Endothelial cell of umbilical vein (primary cell): ENCODE data around the gene PCGF5. TPM values are rescaled to one million over a fixed set of nuclear protein-coding genes. Genes with fewer than 3 reads are reported as not detected.

Experiments used
- BruUV-seq: library from RNA; stranded (reverse); fragments of 400-500 nt; replicated peaks from 2 replicates; lab custom pipeline; 2021; lab: Mats Ljungman, UMichigan
- CTCF ChIA-PET: fragments of 300-600, 350-600 bp; sonication (Branson Sonifier 250); formaldehyde crosslinking; loops from one replicate; lab custom pipeline; 2021; ENCODE audit warnings: antibody characterized with exemption, inconsistent platforms; lab: Charles Lee
- POLR2A ChIA-PET: fragments of 300-600, 350-600 bp; sonication (Branson Sonifier 250); formaldehyde crosslinking; loops from one replicate; lab custom pipeline; 2021; ENCODE audit warnings: antibody characterized with exemption, inconsistent platforms; lab: Charles Lee
- DNase-seq: peaks from one replicate; pipeline ENCODE4 v3.0.0-alpha.2; 2011; ENCODE audit warnings: low read depth, low spot score
- FAIRE-seq: peaks from 2 replicates; lab custom pipeline; 2011; peaks lifted over from hg19 to GRCh38; lab: Jason Lieb, UNC
- H2AFZ ChIP-seq: 2 replicates; pipeline ENCODE4 v1.6.0; 2012; ENCODE audit warnings: low read depth, low read length, control low read depth, inconsistent platforms
- H3K27ac ChIP-seq: 2 replicates; pipeline ENCODE4 v1.5.1; 2011; ENCODE audit warnings: low read depth, mild to moderate bottlenecking, control low read depth, low read length, moderate library complexity; ENCODE audit not compliant: insufficient read depth
- H3K27me3 ChIP-seq, 2 experiments: 2 replicates each; pipeline versions ENCODE4 v1.6.0 to v1.6.1; 2011; ENCODE audit warnings: low read length in 2 of 2, mixed read lengths in 1 of 2; ENCODE audit not compliant: control insufficient read depth in 2 of 2, insufficient read depth in 2 of 2
- H3K36me3 ChIP-seq, 2 experiments: 2 replicates in 1 of 2; 3 replicates in 1 of 2; pipeline ENCODE4 v1.5.1; 2011; ENCODE audit warnings: low read length in 2 of 2, mild to moderate bottlenecking in 1 of 2, moderate library complexity in 1 of 2; ENCODE audit not compliant: control insufficient read depth in 2 of 2, insufficient read depth in 2 of 2; ENCODE audit errors: extremely low read depth in 1 of 2
- H3K4me1 ChIP-seq: 3 replicates; pipeline ENCODE4 v1.5.1; 2011; ENCODE audit warnings: mild to moderate bottlenecking, low read length; ENCODE audit not compliant: control insufficient read depth, insufficient read depth; ENCODE audit errors: extremely low read depth
- H3K4me2 ChIP-seq: 2 replicates; pipeline ENCODE4 v1.6.1; 2011; ENCODE audit warnings: low read length, control low read depth, mixed read lengths; ENCODE audit not compliant: insufficient read depth
- H3K4me3 ChIP-seq, 3 experiments: fragments of 200-600 bp in 1 of 3; sonication (generic), shearing (Covaris generic) in 1 of 3; replicated peaks in 1 of 3; 2 replicates each; pipeline ENCODE4 v1.5.1; 2011 to 2016; ENCODE audit warnings: control low read depth in 3 of 3, low read length in 3 of 3, mild to moderate bottlenecking in 2 of 3, inconsistent platforms in 1 of 3, low read depth in 1 of 3, moderate library complexity in 1 of 3; ENCODE audit not compliant: insufficient read depth in 1 of 3
- H3K79me2 ChIP-seq: 2 replicates; pipeline ENCODE4 v1.6.0; 2012; ENCODE audit warnings: low read length, inconsistent platforms; ENCODE audit not compliant: control insufficient read depth, insufficient read depth
- H3K9ac ChIP-seq: replicated peaks from 2 replicates; pipeline ENCODE3; 2011; ENCODE audit warnings: low read length, control low read depth; ENCODE audit not compliant: insufficient read depth; ENCODE audit errors: extremely low read depth
- H3K9me1 ChIP-seq: replicated peaks from 3 replicates; pipeline ENCODE4 v1.6.0; 2011; ENCODE audit warnings: mild to moderate bottlenecking, low read length; ENCODE audit not compliant: control insufficient read depth, insufficient read depth; ENCODE audit errors: extremely low read depth
- H3K9me3 ChIP-seq: replicated peaks from 2 replicates; pipeline ENCODE4 v1.5.1; 2012; ENCODE audit warnings: low read length, inconsistent platforms; ENCODE audit not compliant: control insufficient read depth, insufficient read depth
- H4K20me1 ChIP-seq: replicated peaks from 2 replicates; pipeline ENCODE3; 2011; ENCODE audit warnings: mild to moderate bottlenecking, low read length; ENCODE audit not compliant: control insufficient read depth, insufficient read depth; ENCODE audit errors: extremely low read depth
- CTCF ChIP-seq, 2 donors: IDR thresholded peaks; 1 replicate in 1 of 2; 2 replicates in 1 of 2; pipeline ENCODE4 v1.5.1; 2011; ENCODE audit warnings: low read length in 2 of 2, mild to moderate bottlenecking in 2 of 2, moderate library complexity in 2 of 2, control low read depth in 1 of 2, inconsistent platforms in 1 of 2, low read depth in 1 of 2; ENCODE audit not compliant: insufficient read depth in 1 of 2; ENCODE audit errors: extremely low read depth in 1 of 2
- EZH2 ChIP-seq: IDR thresholded peaks from 2 replicates; pipeline ENCODE4 v1.6.1; 2012; ENCODE audit warnings: borderline replicate concordance, low read depth, mild to moderate bottlenecking, moderate library complexity, low read length, inconsistent platforms; ENCODE audit not compliant: severe bottlenecking
- FOS ChIP-seq: IDR thresholded peaks from 2 replicates; pipeline ENCODE4 v1.6.1; 2011; ENCODE audit warnings: mild to moderate bottlenecking, low read length, moderate library complexity, borderline replicate concordance; ENCODE audit not compliant: insufficient read depth
- GATA2 ChIP-seq: IDR thresholded peaks from 2 replicates; pipeline ENCODE4 v1.7.0; 2011; ENCODE audit warnings: low read depth, mild to moderate bottlenecking, moderate library complexity, mixed read lengths, low read length; ENCODE audit not compliant: insufficient read length, insufficient read depth
- JUN ChIP-seq: IDR thresholded peaks from 2 replicates; pipeline ENCODE4 v1.6.1; 2011; ENCODE audit warnings: borderline replicate concordance, low read depth; ENCODE audit not compliant: insufficient read length, insufficient read depth
- MAX ChIP-seq: IDR thresholded peaks from 2 replicates; pipeline ENCODE4 v1.6.1; 2011; ENCODE audit not compliant: insufficient read depth, insufficient read length
- MYC ChIP-seq: IDR thresholded peaks from one replicate; pipeline ENCODE4 v1.6.1; 2011; ENCODE audit warnings: mild to moderate bottlenecking, low read depth, low read length
- POLR2AphosphoS5 ChIP-seq: IDR thresholded peaks from 2 replicates; pipeline ENCODE4 v1.6.1; 2012; ENCODE audit warnings: low read depth, mild to moderate bottlenecking, control low read depth, low read length, moderate library complexity; ENCODE audit not compliant: insufficient read depth
- dilution Hi-C: fragments of 300-500 bp; cut with MboI; formaldehyde crosslinking; loops from one replicate; pipeline ENCODE4 v1.15.0; 2019; ENCODE audit warnings: low sequenced_read_pairs; ENCODE audit not compliant: extremely low pct_ligation_motif_present
- intact Hi-C: fragments of 100-400 bp; cut with micrococcal nuclease; formaldehyde crosslinking; loops from one replicate; pipeline ENCODE4 v1.10.0; 2022
- polyA plus RNA-seq, 4 experiments: library from polyadenylated mRNA; depleted of rRNA in 3 of 4; stranded (reverse) in 3 of 4; unstranded in 1 of 4; fragments of >200 nt; gene quantifications; 2 replicates each; pipeline versions ENCODE4 v1.2.1 to v1.2.3, GENCODE V29; 2011 to 2012; ENCODE audit warnings: missing spikeins in 1 of 4
- total RNA-seq: library from RNA; stranded (reverse); gene quantifications from 2 replicates; pipeline ENCODE4 v1.2.3, GENCODE V29; 2021

The PCGF5 gene
- total and polyA plus RNA-seq, 2 donors (not counting 3 experiments of a cell fraction or from before 2014, with no cell fraction given): 25.0 to 29.8 TPM

- Histone ChIP-seq H3K27me3 (peaks cover 0 to 3% of the 10 kb centered on the region in 2 experiments), H3K4me3 (no peak overlapping the region), H3K36me3 (no peaks in the 10 kb centered on the region), H4K20me1 (no peaks in the 10 kb centered on the region), H3K4me1 (no peaks in the 10 kb centered on the region), H3K9me1 (no peaks in the 10 kb centered on the region), H3K79me2 (no peaks in the 10 kb centered on the region), H3K9ac (no peak overlapping the region), H3K9me3 (no peaks in the 10 kb centered on the region), H2AFZ (no peak overlapping the region), H3K4me2 (no peak overlapping the region), H3K27ac (no peak overlapping the region)
- TF ChIP-seq MYC: no peak
- no peak for TF ChIP-seq MAX
- no peak for TF ChIP-seq EZH2
- no peak for TF ChIP-seq JUN
- DNase-seq (no peak), FAIRE-seq (no peak)
- dilution Hi-C loops (no loop called here), intact Hi-C loops (no loop called here)
- no TSS peak for BruUV-seq
- ChIA-PET CTCF (interaction anchor here (0.7 to 2.9 kb wide), 4 partner anchors 18 to 319 kb away, joined by 3 to 12 read pairs (median 4); no protein-coding TSS in a partner anchor), POLR2A (no interaction called here)
Observed at GRCh38 chr10:91316486-91316885, 96.0 kb downstream of the PCGF5 start.

- no peak overlapping the region for H3K4me3 ChIP-seq
- H3K9me3 ChIP-seq: no peaks in the 10 kb centered on the region
- H4K20me1 ChIP-seq: no peaks in the 10 kb centered on the region
- peaks cover 0 to 3% of the 10 kb centered on the region in 2 experiments for H3K27me3 ChIP-seq
- ChIA-PET POLR2A (no interaction called here), CTCF (interaction anchor here (1.5 to 2.9 kb wide), 2 partner anchors 19 to 235 kb away, joined by 4 to 12 read pairs; no protein-coding TSS in a partner anchor)
- DNase-seq (no peak), FAIRE-seq (no peak)
- intact Hi-C loops (no loop called here), dilution Hi-C loops (no loop called here)
- H3K9me1 ChIP-seq: no peaks in the 10 kb centered on the region
- BruUV-seq: no TSS peak
- H3K9ac ChIP-seq: no peak overlapping the region
- no peaks in the 10 kb centered on the region for H3K79me2 ChIP-seq
- no peak overlapping the region for H3K27ac ChIP-seq
- no peak for TF ChIP-seq POLR2AphosphoS5
- no peak for TF ChIP-seq MAX
- no peak for TF ChIP-seq CTCF (IDR thresholded peaks at IDR 0.05; ENCODE audit: extremely low read depth in 1 of 2, insufficient read depth in 1 of 2, low read depth in 1 of 2, low read length in 2 of 2)
- no peak for TF ChIP-seq GATA2
- no peak for TF ChIP-seq EZH2
- no peak for TF ChIP-seq FOS
- TF ChIP-seq MYC: no peak
- H2AFZ ChIP-seq: no peak overlapping the region
- H3K36me3 ChIP-seq: no peaks in the 10 kb centered on the region
- no peak overlapping the region for H3K4me2 ChIP-seq
- no peaks in the 10 kb centered on the region for H3K4me1 ChIP-seq
Observed at GRCh38 chr10:91317541-91317940, 97.1 kb downstream of the PCGF5 start.
